Astrocyte (in vitro differentiated cells and primary cell): ENCODE results near the gene TACR1.

Experiments used
- CTCF ChIP-seq: IDR thresholded peaks from 2 replicates; pipeline ENCODE4 v1.5.1; 2011; ENCODE audit warnings: low read depth, mild to moderate bottlenecking, inconsistent platforms, low read length, moderate library complexity; ENCODE audit not compliant: insufficient read depth
- EZH2 ChIP-seq: IDR thresholded peaks from 2 replicates; pipeline ENCODE4 v1.6.1; 2012; ENCODE audit warnings: mild to moderate bottlenecking, low read length, inconsistent platforms; ENCODE audit not compliant: insufficient read depth

- TF ChIP-seq CTCF: no peak
- TF ChIP-seq EZH2: no peak
Measured at GRCh38 chr2:75166491-75166890, 32.8 kb downstream of the TACR1 start.
